Measurements from ENCODE around the gene ZNF22.
A peak's percentile ranks its signal among the peaks of the same experiment; 100 is the strongest.
"Not testable (repeated sequence)": the region's sequence is repeated elsewhere in the genome, so short reads cannot be mapped to it uniquely, and the experiment has no call there.

ZNF22 gene

DNA sequence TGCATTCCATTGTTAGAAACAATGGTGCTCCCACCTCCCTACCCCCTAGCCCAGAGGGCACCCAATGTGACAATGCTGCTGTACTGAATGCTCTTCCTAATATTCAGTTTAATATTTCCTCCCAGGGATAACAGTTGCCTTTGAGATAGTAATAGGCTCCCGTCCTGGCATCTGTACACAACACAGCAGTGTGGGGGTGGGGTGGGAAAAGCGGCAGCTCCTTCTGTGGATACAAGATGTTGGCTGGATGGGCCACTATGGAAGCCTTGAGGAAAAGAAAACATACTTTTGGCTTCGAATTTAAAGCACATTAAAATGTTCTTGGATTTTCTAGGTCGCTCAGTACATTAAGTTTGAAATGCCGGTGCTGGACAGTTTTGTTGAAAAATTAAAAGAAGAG, 9.2 kb upstream of the ZNF22 start:
- DNase-seq (ENCODE audit: low read depth in 2 of 2) = no peak

- no peak for DNase-seq (ENCODE audit: low read depth in 2 of 2)
Measured at GRCh38 chr10:44992070-44992731, 8.5 kb upstream of the ZNF22 start.

- DNase-seq (ENCODE audit: low read depth in 2 of 2) = no peak
Measured at GRCh38 chr10:44992732-44993225, 7.9 kb upstream of the ZNF22 start.

DNA sequence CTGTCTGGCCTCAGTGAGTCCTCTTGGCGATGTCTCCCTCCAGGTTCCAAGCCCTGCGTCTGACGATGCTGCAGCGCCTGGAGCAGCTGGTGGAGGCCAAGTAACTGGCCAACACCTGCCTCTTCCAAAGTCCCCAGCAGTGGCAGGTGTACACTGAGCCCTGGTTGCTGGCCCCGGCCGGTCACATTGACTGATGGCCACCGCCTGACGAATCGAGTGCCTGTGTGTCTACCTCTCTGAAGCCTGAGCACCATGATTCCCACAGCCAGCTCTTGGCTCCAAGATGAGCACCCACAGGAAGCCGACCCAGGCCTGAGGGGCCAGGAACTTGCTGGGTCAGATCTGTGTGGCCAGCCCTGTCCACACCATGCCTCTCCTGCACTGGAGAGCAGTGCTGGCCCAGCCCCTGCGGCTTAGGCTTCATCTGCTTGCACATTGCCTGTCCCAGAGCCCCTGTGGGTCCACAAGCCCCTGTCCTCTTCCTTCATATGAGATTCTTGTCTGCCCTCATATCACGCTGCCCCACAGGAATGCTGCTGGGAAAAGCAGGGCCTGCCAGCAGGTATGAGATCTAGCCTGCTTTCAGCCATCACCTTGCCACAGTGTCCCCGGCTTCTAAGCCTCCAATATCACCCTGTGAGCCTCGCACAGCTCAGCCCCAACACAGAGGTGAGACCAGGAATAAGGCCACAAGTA, 7.3 kb upstream of the ZNF22 start:
- DNase-seq (ENCODE audit: low read depth in 2 of 2) = no peak

- DNase-seq (ENCODE audit: low read depth in 2 of 2) = no peak
Measured at GRCh38 chr10:44993922-44994751, 6.6 kb upstream of the ZNF22 start.

GRCh38 chr10:44994752-44995530, 5.8 kb upstream of the ZNF22 start:
- no peak for DNase-seq (ENCODE audit: low read depth in 2 of 2)

DNA sequence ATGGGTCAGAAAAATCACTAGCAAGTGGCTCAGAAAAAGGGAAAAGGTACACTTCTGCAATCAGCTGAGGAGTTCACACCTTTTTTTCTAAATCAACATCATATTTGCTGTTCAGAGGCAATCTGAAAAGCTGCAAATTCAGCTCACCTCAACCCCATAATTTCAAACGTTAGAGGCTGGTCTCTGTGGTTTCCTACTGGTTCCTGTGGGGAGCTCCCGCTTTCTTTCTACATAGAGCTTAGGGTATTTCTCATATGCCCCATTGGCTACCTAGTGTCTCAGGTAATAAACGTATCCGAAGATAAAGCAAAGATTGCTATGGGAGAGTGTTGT, 5.2 kb upstream of the ZNF22 start:
- DNase-seq (ENCODE audit: low read depth in 2 of 2) = no peak

DNA sequence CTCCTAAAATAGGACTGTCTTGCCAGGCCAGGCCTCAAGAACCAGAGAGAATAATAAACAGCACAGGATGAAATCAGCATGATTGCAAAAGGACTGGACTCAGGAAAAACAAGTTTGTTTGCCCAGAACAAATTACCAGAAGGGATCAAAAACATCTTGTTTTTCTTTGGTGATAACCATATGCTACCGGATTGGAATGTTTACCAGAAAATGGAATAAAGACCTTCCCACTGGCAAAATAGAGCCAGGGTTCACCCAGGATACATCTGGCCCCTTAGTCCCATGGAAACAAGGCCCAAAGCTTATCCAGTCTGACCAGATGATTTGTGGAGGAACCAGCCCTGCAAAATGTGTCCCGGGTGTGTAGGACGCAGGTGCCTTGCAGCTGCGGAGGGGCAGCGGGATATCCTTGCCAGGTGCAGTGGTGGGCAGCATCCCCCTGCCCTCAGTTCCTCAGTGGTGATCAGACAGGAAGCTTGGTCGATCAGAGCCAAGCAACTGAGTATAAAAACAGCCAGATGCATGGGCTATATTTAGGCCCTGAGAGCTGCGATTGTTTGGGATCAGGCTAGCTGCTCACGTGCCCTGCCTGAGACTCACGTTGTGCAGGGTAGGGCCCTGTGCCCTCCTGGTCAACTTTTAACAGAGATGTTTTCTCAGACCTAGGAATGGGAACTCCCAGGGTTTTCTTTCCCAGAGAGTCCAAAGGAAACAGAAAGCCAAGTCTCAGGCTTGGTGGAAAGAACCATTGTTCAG, 4.6 kb upstream of the ZNF22 start:
- DNase-seq (ENCODE audit: low read depth in 2 of 2) = no peak

GRCh38 chr10:44997105-44997748, 3.5 kb upstream of the ZNF22 start:
- DNase-seq (ENCODE audit: low read depth in 2 of 2) = no peak

DNA sequence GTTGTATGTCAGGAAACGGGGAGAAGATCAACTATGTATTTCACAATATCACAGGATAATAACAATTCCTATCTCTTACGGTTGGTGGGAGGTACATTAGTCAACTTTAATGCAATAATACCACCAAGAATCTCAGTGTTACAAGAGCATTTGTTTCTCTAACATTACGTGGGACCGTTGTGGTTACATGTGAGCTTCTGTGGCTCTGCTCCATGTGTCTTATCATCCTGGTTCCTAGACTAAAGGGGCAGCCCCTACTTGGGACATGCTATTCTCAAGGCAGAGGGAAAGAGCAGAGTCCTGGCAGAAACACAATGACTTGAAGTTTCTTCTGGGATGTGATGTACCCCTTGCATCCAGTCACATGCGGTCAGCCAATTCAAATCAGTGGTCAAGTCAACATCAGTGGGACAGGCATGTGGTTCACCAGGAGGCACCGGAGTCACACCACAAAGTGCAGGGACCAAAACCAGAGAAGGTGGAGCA, 2.5 kb upstream of the ZNF22 start:
- no peak for DNase-seq (ENCODE audit: low read depth in 2 of 2)

GRCh38 chr10:45000138-45000751, 478 bp upstream of the ZNF22 start:
- no peak for DNase-seq (ENCODE audit: low read depth in 2 of 2)

DNA sequence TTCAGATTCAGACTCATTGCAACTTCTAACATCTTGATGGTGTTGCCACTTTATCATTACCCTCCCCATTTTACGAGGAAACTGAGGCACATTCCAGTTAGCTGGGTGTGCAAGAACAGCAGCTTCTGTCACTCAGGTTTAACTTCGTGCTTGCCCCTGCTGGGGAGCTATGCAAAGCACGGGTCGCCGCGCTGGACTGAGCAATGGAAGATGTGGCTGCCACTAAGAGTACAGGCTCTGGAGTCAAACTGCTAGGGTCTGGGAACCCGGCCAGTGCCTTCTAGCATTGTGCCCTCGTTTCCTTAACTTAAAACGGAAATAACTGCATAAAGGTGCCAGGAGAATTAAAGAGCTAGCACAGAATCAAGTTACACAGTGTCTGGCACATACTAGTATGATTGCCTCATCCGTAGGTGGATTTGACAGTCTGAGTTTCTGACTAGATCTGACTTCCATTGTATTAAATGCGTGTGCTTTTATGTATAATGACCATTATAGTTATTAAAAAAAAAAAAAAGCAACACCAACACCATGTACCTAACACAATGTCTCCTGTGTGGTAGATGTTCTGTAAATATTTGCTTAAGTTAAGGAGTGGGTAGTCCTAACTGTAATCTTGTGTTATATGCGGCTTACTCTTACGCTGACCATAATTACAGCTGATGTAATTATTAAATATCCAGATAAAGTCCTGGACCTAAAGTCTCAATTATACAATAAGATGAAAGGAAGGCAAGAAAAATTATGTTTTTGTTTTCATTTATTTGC, 842 bp downstream of the ZNF22 start:
- DNase-seq (ENCODE audit: low read depth in 2 of 2) = peak; percentile 30

- DNase-seq (ENCODE audit: low read depth in 2 of 2) = no peak
Measured at GRCh38 chr10:45003432-45004000, 2.8 kb downstream of the ZNF22 start.

DNA sequence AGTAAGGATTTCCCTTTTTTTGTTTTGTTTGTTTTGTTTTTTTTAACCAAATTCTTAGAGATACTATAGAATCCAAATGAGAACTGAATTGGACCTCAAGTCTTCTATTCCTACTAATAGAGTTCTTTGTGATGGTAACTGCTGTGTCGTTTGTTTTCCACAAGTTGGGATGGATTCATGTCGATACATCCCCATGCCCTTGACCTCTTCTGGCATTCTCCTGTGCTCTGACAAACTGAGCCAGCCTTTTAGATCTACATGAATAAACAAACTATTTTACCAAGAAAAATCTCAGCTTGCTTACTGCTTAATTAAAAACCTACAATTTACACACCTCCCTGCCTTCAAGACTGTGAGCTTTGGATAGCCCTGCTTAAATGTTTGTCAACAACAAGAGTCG, 3.9 kb downstream of the ZNF22 start:
- no peak for DNase-seq (ENCODE audit: low read depth in 2 of 2)

- no peak for DNase-seq (ENCODE audit: low read depth in 2 of 2)
Measured at GRCh38 chr10:45005284-45005683, 4.6 kb downstream of the ZNF22 start.

GRCh38 chr10:45006276-45007030, 5.7 kb downstream of the ZNF22 start:
- DNase-seq (ENCODE audit: low read depth in 2 of 2) = no peak

DNA sequence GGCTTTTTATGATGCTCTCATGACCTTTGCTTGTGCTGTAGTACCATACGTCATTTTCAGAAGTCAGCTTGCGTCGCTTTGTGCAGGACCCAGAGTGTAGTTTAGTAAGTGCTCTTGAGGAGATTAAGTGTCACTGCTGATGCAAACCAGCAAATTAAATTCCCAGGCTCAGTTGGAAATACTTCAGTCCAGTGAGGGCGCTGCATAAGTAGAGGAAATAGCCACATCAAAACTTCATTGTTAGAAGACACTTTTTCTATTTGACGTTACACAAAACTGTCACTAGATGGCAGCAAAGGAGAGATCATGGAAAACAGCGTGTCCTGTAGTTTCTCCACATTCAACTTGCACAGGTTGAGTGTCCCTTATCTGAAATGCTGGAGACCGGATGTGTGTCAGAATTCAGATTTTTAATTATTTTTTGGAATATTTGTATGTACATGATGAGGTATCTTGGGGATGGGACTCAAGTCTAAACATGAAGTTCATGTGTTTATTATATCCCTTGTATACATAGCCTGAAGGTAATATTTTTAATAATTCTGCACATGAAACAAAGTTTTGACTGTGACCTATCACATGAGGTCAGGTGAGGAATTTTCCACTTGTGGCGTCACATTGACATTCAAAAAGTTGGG, 7.9 kb downstream of the ZNF22 start:
- DNase-seq (ENCODE audit: low read depth in 2 of 2) = no peak

- not testable (repeated sequence) for DNase-seq (ENCODE audit: low read depth in 2 of 2)
Measured at GRCh38 chr10:45014557-45014956, 13.8 kb downstream of the ZNF22 start.
